ENCODE data around the gene MAPKAP1.

The MAPKAP1 gene

DNA sequence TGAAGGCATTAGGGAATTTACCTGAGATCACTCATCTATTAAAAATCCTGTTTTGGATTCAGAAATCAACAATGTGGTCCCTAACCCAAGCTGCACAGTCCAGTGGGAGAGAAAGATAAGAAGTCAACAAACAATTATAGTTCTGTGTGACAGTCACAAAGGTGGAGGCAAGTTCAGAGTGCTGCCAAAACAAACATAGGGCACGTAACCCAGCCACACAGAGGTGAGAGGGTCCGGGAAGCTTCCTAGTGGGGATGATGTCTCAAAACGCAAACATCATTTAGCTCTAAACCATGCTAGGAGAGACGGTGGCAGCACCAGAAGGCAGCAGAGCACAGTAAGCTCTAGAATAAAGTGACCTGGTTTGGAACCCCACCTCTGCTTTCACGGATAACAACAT lies 158.9 kb downstream of the MAPKAP1 start:
- no peak for DNase-seq (ENCODE audit: extremely low spot score)
- TF ChIP-seq SP1 (IDR thresholded peaks at IDR 0.05) (no peak), FOXA1 (IDR thresholded peaks at IDR 0.05) (no peak), ELF4 (IDR thresholded peaks at IDR 0.05) (no peak), NFRKB (IDR thresholded peaks at IDR 0.05) (no peak), BHLHE40 (IDR thresholded peaks at IDR 0.05; ENCODE audit: borderline replicate concordance) (no peak), ARNT (IDR thresholded peaks at IDR 0.05) (no peak), L3MBTL2 (conservative IDR thresholded peaks at IDR 0.05) (no peak), ZNF384 (IDR thresholded peaks at IDR 0.05) (no peak), CTBP1 (IDR thresholded peaks at IDR 0.05; ENCODE audit: borderline replicate concordance) (no peak), HDGF (IDR thresholded peaks at IDR 0.05; ENCODE audit: borderline replicate concordance) (no peak), SUZ12 (IDR thresholded peaks at IDR 0.05) (no peak), FOXM1 (IDR thresholded peaks at IDR 0.05; ENCODE audit: borderline replicate concordance) (no peak), LEF1 (IDR thresholded peaks at IDR 0.05; ENCODE audit: borderline replicate concordance) (no peak), TARDBP (IDR thresholded peaks at IDR 0.05) (no peak), FOXK2 (IDR thresholded peaks at IDR 0.05) (no peak)
- TF ChIP-seq, protein P1, sequence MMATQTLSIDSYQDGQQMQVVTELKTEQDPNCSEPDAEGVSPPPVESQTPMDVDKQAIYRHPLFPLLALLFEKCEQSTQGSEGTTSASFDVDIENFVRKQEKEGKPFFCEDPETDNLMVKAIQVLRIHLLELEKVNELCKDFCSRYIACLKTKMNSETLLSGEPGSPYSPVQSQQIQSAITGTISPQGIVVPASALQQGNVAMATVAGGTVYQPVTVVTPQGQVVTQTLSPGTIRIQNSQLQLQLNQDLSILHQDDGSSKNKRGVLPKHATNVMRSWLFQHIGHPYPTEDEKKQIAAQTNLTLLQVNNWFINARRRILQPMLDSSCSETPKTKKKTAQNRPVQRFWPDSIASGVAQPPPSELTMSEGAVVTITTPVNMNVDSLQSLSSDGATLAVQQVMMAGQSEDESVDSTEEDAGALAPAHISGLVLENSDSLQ (IDR thresholded peaks at IDR 0.05), result no peak
- CTCF ChIA-PET, result interaction anchor here (0.6 kb wide), 1 partner anchor 292 kb away, joined by 3 read pairs; no protein-coding TSS in a partner anchor
- POLR2A ChIA-PET, result no interaction called here

DNA sequence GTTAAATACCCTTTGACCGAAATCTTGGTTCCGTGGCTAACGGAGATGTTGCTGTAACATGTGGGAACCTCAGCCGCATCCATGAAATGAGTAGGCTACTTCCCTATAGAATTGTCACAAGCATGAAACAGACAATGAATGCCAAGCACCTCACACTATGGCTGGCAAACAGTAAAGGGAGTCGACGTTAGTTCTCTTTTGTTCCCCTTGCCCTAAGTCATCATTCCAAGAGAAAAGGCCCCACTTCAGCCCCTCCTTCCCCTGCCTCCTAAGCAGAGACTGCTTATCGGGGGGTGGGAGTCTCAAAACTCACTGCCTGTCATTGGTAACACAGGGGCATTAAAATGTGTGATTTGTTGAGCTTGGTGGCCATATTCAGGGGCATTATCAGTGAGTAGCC lies 159.6 kb downstream of the MAPKAP1 start:
- POLR2A ChIA-PET, result no interaction called here
- no peak for DNase-seq (ENCODE audit: extremely low spot score)
- TF ChIP-seq ARNT (IDR thresholded peaks at IDR 0.05) (no peak), BHLHE40 (IDR thresholded peaks at IDR 0.05; ENCODE audit: borderline replicate concordance) (no peak), LEF1 (IDR thresholded peaks at IDR 0.05; ENCODE audit: borderline replicate concordance) (no peak), CTBP1 (IDR thresholded peaks at IDR 0.05; ENCODE audit: borderline replicate concordance) (no peak), HDGF (IDR thresholded peaks at IDR 0.05; ENCODE audit: borderline replicate concordance) (no peak), FOXA1 (IDR thresholded peaks at IDR 0.05) (no peak), L3MBTL2 (conservative IDR thresholded peaks at IDR 0.05) (no peak)
- TF ChIP-seq, protein P1 (IDR thresholded peaks at IDR 0.05), result no peak
- CTCF ChIA-PET, result no interaction called here

DNA sequence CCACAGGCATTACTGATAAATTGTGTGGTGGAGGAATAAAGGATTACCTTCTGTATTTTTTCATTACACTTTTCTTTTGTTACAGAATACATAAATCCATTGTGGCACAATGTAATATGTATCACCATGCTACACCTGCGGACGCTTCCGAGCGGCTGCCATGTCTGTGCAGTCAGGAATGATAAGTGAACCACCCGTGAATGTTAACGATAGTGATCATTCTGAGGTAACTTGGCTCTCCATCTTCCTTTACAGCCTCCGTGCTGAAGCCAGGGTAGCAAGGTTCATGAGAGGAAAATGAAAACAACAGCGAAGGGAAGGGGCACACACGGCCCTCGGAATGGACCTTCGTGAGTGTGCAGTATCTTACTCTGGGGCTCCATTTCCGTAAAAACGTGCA lies 161.2 kb downstream of the MAPKAP1 start:
- ChIA-PET POLR2A (no interaction called here), CTCF (no interaction called here)
- no peak for DNase-seq (ENCODE audit: extremely low spot score)
- TF ChIP-seq L3MBTL2 (conservative IDR thresholded peaks at IDR 0.05), result no peak

DNA sequence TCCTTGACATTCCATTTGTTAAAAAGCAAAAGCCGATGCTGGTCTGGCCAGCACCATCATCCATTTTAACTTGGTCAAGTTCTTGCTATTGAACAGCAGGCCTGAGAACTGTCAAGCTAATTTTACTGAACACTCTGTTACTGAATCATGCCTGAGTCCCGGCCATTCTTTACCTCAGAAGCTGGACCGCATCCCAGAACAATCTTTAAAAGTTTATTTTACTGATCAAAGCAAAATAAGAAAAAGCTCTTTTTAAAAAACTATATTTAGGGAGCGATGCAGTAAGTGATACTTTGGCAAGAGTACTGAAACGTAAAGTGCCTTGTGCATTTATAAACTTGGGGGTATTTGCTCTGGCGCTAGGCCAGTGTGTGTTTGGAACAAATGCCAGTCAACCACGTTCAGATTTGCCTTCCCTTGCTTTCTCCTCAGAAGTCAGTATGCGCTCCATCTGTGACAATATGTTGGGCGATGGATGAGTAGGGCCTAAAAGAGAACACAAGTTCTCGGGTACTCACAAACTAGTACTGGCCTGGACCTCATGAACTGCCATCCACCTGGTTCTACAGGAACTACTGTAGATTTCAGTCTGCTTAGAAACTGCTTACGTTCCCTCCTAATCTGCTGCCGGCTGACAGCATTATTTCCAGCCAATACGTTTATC lies 161.9 kb downstream of the MAPKAP1 start:
- ChIA-PET CTCF (no interaction called here), POLR2A (no interaction called here)
- TF ChIP-seq ELF4 (IDR thresholded peaks at IDR 0.05) (no peak), TARDBP (IDR thresholded peaks at IDR 0.05) (no peak)
- DNase-seq (ENCODE audit: extremely low spot score), result no peak

DNA sequence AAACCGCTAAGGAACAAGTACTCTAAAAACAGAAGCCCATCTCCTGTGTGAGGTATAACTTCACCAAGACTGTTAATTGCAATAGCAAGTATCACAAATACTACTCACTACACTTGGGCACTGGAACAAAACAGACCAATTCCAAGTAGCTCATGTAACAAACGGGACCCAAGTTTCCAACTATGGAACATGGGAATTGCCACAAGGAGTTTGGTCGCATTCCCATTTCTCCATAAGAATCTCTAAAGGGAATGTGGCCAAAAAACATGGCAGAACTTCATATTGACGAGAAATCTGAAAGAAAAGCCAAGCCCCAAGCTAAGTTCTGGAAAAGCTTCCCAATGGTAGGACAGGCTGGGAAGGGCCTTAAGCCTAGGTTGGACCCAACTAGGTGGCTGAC lies 162.5 kb downstream of the MAPKAP1 start:
- POLR2A ChIA-PET, result no interaction called here
- CTCF ChIA-PET, result no interaction called here
- no peak for DNase-seq (ENCODE audit: extremely low spot score)
- TF ChIP-seq BHLHE40 (IDR thresholded peaks at IDR 0.05; ENCODE audit: borderline replicate concordance) (no peak), LEF1 (IDR thresholded peaks at IDR 0.05; ENCODE audit: borderline replicate concordance) (no peak), ARNT (IDR thresholded peaks at IDR 0.05) (no peak), FOXK2 (IDR thresholded peaks at IDR 0.05) (no peak), FOXM1 (IDR thresholded peaks at IDR 0.05; ENCODE audit: borderline replicate concordance) (no peak), CTBP1 (IDR thresholded peaks at IDR 0.05; ENCODE audit: borderline replicate concordance) (no peak), ELF4 (IDR thresholded peaks at IDR 0.05) (no peak), L3MBTL2 (conservative IDR thresholded peaks at IDR 0.05) (no peak), SP1 (IDR thresholded peaks at IDR 0.05) (no peak)
- TF ChIP-seq, protein P1 (IDR thresholded peaks at IDR 0.05), result no peak

DNA sequence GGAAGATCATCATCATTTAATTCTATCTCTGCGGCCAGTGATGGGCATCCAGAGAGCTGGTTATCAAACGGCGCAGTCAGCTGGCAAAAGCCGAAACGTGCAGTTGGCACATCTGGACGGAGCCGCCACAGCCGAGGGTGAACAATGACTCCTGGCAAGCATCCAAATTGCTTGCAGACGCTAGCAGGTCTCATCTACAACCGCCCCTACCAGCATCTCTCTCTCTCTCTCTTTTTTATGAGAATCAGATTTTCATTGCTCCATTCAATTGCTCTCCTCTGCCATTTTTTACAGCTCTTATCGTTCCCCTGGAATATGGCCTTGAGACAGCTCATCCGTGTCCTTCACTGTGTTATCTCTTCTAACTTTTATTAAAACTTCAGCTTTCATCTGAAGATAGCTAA lies 165.2 kb downstream of the MAPKAP1 start:
- no peak for DNase-seq (ENCODE audit: extremely low spot score)
- ChIA-PET CTCF (no interaction called here), POLR2A (interaction anchor here (1.4 kb wide), 1 partner anchor 165 kb away, joined by 4 read pairs; the partner anchor contains the start of gene MAPKAP1)
- TF ChIP-seq ELF4 (IDR thresholded peaks at IDR 0.05), result no peak
- no peak for TF ChIP-seq SUZ12 (IDR thresholded peaks at IDR 0.05)
- no peak for TF ChIP-seq SP1 (IDR thresholded peaks at IDR 0.05)
- TF ChIP-seq LEF1 (IDR thresholded peaks at IDR 0.05; ENCODE audit: borderline replicate concordance), result no peak
- TF ChIP-seq CTBP1 (IDR thresholded peaks at IDR 0.05; ENCODE audit: borderline replicate concordance), result no peak
- TF ChIP-seq FOXA1 (IDR thresholded peaks at IDR 0.05), result no peak

DNA sequence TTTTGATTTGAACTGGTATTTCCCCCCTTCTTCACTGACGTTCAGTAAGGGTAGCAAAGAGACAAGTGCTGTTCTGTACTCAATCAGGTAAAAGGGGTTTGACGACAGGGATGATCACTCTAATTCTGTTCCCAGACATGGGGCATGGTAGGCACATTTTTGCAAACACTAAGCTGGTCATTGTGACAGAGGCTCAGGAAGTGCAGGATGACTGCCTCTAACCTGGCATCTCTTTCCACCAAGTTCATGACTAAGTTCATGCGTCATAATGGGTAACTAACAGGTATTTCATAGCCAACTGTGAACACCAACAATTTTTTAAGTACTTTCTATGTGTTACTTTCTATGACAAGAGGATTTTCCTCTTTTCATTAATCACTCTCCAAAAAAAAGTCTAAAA lies 166.5 kb downstream of the MAPKAP1 start:
- POLR2A ChIA-PET, result interaction anchor here (1.4 kb wide), 1 partner anchor 167 kb away, joined by 4 read pairs; the partner anchor contains the start of gene MAPKAP1
- TF ChIP-seq BHLHE40 (IDR thresholded peaks at IDR 0.05; ENCODE audit: borderline replicate concordance) (no peak), NFRKB (IDR thresholded peaks at IDR 0.05) (no peak), SUZ12 (IDR thresholded peaks at IDR 0.05) (no peak), ELF4 (IDR thresholded peaks at IDR 0.05) (no peak), FOXA1 (IDR thresholded peaks at IDR 0.05) (no peak), TARDBP (IDR thresholded peaks at IDR 0.05) (no peak), ARNT (IDR thresholded peaks at IDR 0.05) (no peak), L3MBTL2 (conservative IDR thresholded peaks at IDR 0.05) (no peak), CTBP1 (IDR thresholded peaks at IDR 0.05; ENCODE audit: borderline replicate concordance) (no peak)
- TF ChIP-seq, protein P1 (IDR thresholded peaks at IDR 0.05), result no peak
- no peak for DNase-seq (ENCODE audit: extremely low spot score)
- CTCF ChIA-PET, result no interaction called here

All from HEK293T (cell line).